Inflammatory macrophage (primary cell): ENCODE data around the gene CNOT4.

ENCODE experiments used
- DNase-seq, 2 donors: peaks; one replicate each; pipeline ENCODE4 v3.0.0-alpha.2; 2020 to 2022

Gene CNOT4

GRCh38 chr7:135391514-135391913 is 118.4 kb downstream of the CNOT4 start:
- no peak for DNase-seq

DNA sequence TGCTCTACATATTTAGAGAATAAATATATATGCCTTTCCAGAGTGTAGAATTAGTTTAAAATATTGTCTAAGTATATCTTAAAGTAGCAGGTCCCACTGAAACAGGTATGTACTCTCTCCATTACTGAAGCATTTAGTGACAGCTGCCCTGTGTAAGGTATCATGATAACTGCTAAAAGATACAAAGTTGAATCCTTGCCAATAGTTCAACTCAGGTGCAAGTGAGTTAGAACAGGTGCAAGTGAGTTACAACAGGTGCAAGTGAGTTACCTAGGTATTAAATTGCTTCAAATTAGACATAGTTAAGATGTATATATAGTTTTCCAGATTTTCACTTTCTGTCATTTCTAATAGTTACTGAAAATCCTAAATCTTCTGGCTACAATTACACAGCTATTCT is 119.1 kb downstream of the CNOT4 start:
- no peak for DNase-seq

GRCh38 chr7:135389971-135390370 is 119.9 kb downstream of the CNOT4 start:
- no peak for DNase-seq

DNA sequence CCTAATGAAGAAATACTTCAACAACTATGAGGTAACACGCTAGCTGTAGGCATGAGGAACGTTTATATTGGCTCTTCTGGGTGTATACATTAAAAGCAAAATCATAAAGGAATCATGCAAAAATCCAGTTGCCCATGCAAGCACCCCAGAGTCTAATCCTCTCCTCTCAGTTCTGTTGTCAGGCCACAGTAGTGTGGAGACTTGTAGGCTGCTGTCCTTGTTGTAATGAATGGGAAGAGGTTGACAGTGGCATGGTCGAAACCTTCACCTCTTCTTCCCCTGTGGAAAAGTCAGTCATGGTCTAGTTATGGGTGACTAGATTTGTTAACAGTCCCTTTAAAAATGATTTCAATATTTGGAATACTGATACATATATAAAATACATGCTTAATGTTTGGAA is 121.3 kb downstream of the CNOT4 start:
- no peak for DNase-seq

DNA sequence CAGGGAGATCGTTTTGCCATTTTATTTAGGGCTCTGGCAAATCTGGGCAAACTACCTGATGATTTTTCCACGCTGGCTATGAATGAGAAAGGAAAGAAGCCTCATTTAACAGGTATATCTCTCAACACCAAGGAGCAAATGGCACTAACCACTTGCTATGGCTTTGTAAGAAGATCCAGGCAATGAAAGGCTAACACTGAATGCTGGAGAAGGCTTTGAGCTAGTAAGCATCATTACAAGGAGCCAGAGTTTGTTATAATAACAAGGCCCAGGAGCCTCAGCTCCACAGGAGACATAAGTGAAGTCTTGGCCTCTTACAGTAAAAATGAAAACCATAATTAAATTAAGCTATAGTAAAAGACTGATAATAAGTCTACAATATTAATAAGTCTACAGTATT is 123.1 kb downstream of the CNOT4 start:
- DNase-seq, result no peak

- no peak for DNase-seq
Observed at GRCh38 chr7:135386181-135386580, 123.7 kb downstream of the CNOT4 start.

DNA sequence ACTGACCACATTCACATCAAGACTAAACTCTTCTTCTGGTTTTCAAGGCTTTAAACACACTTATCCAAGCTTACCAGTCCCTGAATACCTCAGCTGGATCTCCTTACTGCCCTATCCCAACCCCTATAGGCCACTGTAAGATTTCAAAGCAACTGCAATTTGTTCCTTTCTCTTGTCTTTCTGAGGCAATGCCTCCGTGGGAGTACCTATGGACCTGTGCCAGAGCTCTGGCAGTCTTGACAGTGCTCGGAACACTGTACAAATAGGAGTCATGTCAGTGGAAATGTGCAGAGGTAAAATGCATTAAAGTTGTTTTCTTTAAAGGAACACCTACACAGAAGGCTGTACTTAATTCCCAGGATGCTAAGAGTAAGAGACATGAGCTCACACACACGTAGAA is 124.7 kb downstream of the CNOT4 start:
- peak in 1 of 2 donors; percentile 13 for DNase-seq

DNA sequence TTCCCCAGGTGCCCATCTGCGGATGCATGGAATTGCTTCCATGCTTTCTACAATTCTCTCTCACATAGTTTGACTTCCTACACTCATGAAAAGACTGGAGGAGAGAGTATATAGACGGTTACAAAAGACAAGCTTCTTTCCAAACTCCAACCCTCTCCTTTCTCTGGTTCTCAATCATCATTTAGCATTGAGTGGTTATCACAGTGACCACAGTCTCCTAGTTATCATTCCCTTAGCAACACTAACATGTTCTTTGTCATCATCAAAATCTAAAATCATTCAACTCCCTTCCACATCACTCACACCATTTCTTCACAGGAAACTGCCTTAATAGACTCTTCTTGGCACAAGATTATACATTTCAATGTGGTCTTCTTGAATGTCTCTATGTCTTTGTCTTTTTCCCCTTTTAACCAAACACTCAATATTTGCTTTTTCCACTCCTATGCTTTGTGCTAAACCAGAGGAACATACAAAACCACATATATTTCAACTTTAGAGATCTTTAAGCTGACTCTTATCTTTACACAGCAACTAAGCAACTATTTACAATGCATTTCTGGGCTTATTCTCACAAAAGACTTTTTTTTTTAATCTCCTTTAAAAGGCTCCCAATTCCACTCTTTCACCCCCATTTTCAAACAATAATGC is 126.3 kb downstream of the CNOT4 start:
- no peak for DNase-seq

DNA sequence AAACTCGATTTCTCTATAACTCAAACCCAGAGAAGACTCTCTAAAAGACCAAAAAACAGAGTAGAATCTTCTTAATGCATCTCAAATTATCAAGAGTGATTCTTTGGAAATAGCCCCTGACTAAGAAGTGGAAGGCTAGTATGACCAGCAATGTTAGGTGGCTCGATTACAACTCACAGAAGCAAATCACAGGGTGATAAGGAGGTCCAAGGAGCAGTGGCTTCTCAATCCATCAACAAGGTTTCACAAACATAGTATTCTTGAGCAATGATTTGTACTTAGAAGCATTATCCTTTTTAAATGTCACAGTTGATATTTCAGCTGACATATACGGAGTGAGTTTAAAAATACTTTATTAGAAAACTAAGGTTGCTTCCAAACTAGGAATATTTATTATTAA is 127.7 kb downstream of the CNOT4 start:
- DNase-seq, result no peak

DNA sequence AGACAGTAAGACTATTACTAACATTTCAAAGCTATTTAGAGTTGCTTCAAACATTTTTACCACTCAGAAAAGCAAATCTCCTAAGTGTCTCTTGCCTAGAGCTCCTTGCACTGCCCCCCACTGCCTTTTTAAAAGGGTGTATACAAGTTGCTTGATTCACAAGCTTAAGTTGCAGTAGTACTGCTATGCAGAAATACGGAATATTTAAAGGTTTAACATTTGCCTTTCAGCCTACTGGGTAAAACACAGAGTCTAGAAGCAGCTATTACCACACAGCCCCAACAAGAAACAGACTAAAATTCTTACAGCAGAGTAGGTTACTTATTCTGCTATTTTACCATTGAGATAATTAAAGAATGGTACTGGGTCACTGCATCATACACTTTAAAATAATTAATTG is 128.5 kb downstream of the CNOT4 start:
- no peak for DNase-seq

GRCh38 chr7:135380351-135380750 is 129.6 kb downstream of the CNOT4 start:
- DNase-seq, result no peak

GRCh38 chr7:135377171-135377570 is 132.7 kb downstream of the CNOT4 start:
- DNase-seq, result no peak

GRCh38 chr7:135375908-135376699 is 133.8 kb downstream of the CNOT4 start:
- DNase-seq, result no peak

DNA sequence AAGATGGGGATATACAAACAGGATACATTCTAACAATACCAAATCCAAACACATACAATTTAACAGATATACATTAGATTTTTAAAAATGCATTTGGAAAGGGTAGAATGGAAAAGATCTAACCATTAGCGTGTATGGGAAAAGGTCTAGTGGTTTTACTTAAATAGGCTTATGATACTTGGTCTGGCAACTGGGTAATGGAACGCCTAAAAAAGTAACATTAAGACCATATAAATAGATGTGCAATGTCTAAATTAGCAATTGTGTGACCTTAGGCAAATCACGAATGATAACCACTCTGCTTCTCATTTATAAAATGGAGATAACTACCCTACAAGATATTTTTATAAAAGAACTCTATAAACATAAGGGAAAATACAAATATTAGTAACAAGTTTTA is 135.2 kb downstream of the CNOT4 start:
- no peak for DNase-seq

DNA sequence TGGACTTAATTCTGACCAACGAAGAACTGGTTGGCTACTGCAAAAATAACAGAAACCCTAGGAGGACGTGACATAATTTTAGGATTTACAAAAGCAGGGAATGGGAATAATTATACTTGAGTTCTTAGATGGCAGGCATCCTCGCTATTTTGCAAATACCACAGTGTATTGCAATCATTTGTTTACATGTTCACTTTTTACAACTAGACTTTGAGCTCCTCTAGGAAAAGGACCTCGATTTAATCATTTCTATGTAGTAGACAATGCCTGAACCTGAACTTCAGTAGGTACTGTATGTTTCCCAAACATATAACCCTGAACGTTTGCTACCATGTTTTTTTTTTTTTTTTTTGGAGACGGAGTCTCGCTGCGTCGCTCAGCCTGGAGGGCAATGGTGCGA is 137.7 kb downstream of the CNOT4 start:
- no peak for DNase-seq

- no peak for DNase-seq
Observed at GRCh38 chr7:135370656-135371055, 139.2 kb downstream of the CNOT4 start.

DNA sequence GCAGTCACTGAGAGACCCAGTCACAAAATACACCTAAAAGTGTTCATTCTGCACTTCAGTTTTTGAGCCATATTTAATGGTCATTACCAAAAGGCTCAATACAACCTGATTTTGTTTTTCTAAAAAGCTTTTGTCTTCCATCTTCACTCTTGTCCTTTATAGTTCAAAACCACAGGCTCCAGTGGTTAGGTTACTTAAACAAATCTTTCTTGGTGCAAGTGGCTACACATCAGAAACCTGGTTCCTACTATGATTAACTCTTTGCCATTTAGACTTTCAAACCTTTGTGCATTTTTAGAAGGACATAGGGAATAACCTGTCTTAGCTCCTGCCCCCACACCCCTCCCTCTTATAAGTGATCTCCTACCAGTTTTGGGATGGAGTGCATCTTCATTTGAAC is 140.5 kb downstream of the CNOT4 start:
- DNase-seq, result no peak

GRCh38 chr7:135368416-135369186 is 141.3 kb downstream of the CNOT4 start:
- no peak for DNase-seq

- no peak for DNase-seq
Observed at GRCh38 chr7:135366843-135367508, 142.9 kb downstream of the CNOT4 start.

GRCh38 chr7:135365721-135366120 is 144.2 kb downstream of the CNOT4 start:
- DNase-seq, result no peak

GRCh38 chr7:135364206-135364605 is 145.7 kb downstream of the CNOT4 start:
- no peak for DNase-seq

GRCh38 chr7:135362871-135363270 is 147.0 kb downstream of the CNOT4 start:
- no peak for DNase-seq

DNA sequence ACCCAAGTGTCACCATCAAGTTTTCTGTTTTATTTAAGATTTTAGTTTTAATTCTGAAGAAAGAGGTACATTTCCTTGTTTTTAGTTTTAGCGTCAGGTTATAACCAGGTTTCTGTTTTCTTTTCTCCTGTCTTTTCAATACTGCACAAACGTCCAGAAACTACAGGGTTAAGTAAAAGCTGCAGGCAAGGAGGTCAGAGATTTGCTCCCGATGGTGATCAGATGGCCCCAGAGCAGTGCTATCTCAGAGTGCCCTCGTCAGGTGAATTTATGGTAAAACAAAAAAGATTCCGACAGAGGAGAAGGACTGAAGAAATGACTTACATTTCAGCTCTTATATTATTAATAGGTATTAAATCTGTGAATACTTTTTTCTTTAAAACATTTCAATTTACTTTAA is 148.1 kb downstream of the CNOT4 start:
- DNase-seq, result no peak
